SK-N-SH treated with all-trans-retinoic acid at 6 μM for 48 hours (cell line): ENCODE results near the gene GATA5.

Experiments
- ARNTL ChIP-seq: fragments of 450-650 bp; formaldehyde crosslinking; IDR thresholded peaks from 2 replicates; pipeline ENCODE4 v1.5.0; 2020; ENCODE audit warnings: low read depth, mild to moderate bottlenecking, moderate library complexity, borderline replicate concordance
- ESRRG ChIP-seq: fragments of 250-450 bp; sonication (Bioruptor Pico); IDR thresholded peaks from 2 replicates; pipeline ENCODE4 v1.6.1; 2021; ENCODE audit warnings: mild to moderate bottlenecking
- ISL1 ChIP-seq: fragments of 250-450 bp; sonication (Bioruptor Pico); IDR thresholded peaks from 2 replicates; pipeline ENCODE4 v2.1.2; 2022; ENCODE audit warnings: mild to moderate bottlenecking, moderate library complexity
- PATZ1 ChIP-seq: fragments of 250-450 bp; sonication (Bioruptor Pico); IDR thresholded peaks from 2 replicates; pipeline ENCODE4 v1.8.0; 2020; ENCODE audit warnings: mild to moderate bottlenecking, moderate library complexity, borderline replicate concordance
- RARB ChIP-seq: fragments of 250-450 bp; sonication (Bioruptor Pico); IDR thresholded peaks from 2 replicates; pipeline ENCODE4 v1.8.0; 2021; ENCODE audit warnings: mild to moderate bottlenecking, moderate library complexity
- SNAI2 ChIP-seq: fragments of 250-450 bp; sonication (Bioruptor Pico); IDR thresholded peaks from 2 replicates; pipeline ENCODE4 v1.5.0; 2020; ENCODE audit warnings: mild to moderate bottlenecking, moderate library complexity
- TOX ChIP-seq: fragments of 250-450 bp; sonication (Bioruptor Pico); IDR thresholded peaks from 2 replicates; pipeline ENCODE4 v1.8.0; 2021; ENCODE audit warnings: mild to moderate bottlenecking, moderate library complexity, borderline replicate concordance
- ZC3H10 ChIP-seq: fragments of 250-450 bp; sonication (Bioruptor Pico); IDR thresholded peaks from 2 replicates; pipeline ENCODE4 v1.5.1; 2021; ENCODE audit warnings: mild to moderate bottlenecking, moderate library complexity
- ZNF70 ChIP-seq: fragments of 450-650 bp; formaldehyde crosslinking; IDR thresholded peaks from 2 replicates; pipeline ENCODE4 v1.5.0; 2020; ENCODE audit warnings: mild to moderate bottlenecking, moderate library complexity

GRCh38 chr20:62483613-62484458 is 8.0 kb upstream of the GATA5 start:
- no peak for TF ChIP-seq ISL1 (CRISPR knock-in tag)
- no peak for TF ChIP-seq ZNF70
- TF ChIP-seq ZC3H10 (CRISPR knock-in tag), result no peak
- no peak for TF ChIP-seq ARNTL
- TF ChIP-seq ESRRG (CRISPR knock-in tag), result no peak
- no peak for TF ChIP-seq SNAI2
- no peak for TF ChIP-seq PATZ1 (CRISPR knock-in tag)
- no peak for TF ChIP-seq TOX (CRISPR knock-in tag)
- no peak for TF ChIP-seq RARB (CRISPR knock-in tag)
